Fibroblast of upper back skin (primary cell): ENCODE data around the gene TTYH1.
"Not testable (repeated sequence)": the region's sequence is repeated elsewhere in the genome, so short reads cannot be mapped to it uniquely, and the experiment has no call there.

Experiments used
- DNase-seq: peaks from one replicate; pipeline ENCODE4 v3.0.0-alpha.2; 2013

The TTYH1 gene

DNA sequence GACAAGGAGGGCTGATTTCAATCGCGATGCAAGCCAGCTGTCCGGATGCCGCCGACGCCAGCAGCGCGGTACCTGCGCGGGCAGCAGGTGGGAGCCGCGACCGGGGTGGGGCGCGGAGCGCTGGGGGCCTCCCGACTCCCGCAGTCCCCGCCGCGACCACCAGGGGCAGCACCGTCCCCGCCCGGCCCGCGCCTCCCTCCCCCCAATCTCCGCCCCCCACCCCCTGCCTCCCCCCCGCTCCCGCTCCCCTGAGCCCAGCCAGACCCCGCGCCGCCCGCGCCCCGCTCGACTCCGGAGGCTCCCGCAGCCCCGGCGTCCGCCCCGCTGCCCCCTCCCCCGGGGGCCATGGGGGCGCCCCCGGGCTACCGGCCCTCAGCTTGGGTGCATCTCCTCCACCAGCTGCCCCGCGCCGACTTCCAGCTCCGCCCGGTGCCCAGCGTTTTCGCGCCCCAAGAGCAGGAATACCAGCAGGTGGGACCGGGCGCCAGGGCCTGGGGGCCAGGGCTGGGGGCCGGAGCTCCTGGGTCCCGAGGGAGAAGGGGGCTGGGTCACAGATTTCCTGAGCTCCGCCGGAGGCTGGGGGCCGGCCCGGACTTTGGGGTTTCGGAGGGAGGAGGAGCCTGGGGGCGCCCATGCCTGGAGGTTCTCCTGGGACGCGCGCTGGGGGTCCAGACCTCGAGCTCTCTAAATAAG lies at the start of gene TTYH1:
Gene TTYH1 (plus strand): TSS at position 257 of the 693 bp plus-strand sequence. CDS start 89 bp downstream, at position 346.
- no peak for DNase-seq

DNA sequence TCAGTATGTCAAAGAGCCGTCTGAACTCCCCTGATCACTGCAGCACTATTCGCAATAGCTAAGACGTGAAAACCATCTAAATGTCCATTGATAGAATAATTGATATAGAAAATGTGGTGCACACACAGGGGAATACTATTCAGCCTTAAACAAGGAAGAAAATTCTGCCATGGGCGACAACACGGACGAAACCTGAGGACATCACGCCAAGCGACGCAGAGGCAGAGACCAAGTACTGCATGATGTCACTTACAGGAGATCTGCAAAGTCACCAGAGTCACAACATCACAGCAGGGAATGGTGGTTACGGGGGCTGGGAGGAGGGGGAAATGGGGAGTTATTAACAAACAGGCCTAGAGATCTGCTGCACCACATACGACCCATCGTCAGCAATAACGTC lies 49.5 kb upstream of the TTYH1 start:
- not testable (repeated sequence) for DNase-seq

DNA sequence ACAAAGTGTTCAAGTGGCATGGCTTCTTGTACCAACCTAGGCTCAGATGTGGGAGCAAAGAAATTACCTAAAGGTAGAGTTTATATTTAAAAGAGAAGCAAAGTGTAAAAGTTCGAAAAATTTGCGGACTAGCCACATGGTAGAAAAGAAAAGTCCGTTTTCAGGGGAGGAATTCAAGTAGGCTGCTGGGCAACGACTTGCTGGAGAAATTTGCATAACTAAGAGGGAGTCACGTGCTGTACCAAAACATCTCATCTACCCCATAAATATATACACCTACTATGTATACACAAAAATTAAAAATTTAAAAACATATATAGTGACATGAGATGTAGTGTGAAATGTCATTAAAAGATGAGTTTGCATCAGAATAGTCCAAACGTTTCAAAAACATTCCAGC lies 48.5 kb upstream of the TTYH1 start:
- no peak for DNase-seq

DNA sequence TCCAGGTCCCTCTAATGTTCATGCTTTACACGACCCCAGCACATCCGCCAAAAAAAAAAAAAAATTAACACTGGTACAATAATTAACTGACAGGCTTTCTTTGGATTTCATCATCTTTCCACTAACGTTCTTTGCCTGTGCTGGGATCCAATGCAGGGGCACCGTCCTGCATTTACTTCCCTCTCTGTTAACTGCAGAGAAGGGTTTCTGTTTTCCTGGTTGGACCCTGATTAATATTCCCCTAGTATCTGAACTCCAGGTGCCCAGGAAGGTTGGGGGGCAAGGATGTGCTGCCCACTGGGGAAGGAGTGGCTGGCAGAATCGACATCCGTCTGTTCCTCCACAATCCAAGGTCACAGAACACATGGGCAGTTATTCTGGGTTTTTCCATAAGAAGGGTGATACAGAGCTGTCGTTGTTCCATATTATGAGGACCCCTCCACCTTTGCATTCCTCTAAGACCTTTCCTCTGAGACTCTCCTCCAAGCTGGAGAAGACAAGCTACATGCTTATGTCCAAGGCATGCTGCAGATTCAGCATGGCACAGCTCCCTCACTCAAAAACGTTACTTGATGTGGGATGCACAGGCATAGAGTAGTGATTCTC lies 46.1 kb upstream of the TTYH1 start:
- DNase-seq, result no peak

DNA sequence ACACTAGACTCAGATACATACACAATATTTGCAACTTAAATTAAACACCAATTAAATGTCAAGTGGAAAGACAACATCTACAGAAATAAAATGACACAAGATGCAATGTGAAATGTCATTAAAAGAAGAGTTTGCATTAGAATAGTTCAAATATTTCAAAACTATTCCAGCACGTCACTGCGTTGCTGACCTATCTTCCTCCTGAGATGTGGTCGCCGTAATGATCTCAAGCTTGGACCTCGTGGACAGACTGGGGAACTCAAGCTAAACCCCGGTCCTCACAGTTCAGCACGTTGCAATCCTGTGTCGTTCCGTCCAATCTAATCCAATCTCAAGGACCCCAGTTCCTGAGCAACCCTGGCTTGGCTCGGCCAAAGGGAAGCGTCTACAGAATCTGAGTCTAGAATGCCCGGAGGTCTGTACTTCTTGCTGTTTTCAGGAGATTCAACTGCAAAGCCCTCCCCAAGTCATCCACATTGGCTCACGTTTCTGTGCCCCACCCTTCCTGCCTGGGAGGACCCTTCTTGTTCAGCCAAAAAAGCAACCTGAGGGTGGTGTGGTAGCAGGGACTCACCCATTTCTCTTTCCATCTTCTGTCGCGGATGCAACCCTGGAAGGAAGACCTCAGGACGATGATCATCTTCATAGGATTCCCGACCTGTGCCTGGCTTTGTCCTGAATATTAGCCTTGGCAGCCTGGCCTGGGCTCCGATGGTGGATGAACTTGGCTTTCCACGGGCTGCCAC lies 45.4 kb upstream of the TTYH1 start:
- not testable (repeated sequence) for DNase-seq

DNA sequence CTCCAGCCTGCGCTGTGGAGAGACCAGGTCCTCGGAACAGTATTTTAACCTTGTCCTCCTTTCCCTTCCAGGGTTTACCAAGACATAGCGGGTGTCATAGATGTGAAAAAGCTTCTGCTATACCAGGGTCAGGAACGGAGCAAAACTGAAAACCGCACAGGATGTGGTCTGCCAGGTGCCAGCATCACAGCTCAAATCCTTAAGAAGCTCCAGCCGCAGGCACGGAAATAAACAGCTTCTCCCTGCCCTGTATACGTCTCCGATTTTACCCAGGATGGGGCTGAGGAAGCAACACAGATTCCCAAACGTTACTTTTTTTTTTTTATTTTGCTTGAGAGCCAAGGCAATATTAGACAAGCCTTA lies 44.8 kb upstream of the TTYH1 start:
- not testable (repeated sequence) for DNase-seq

DNA sequence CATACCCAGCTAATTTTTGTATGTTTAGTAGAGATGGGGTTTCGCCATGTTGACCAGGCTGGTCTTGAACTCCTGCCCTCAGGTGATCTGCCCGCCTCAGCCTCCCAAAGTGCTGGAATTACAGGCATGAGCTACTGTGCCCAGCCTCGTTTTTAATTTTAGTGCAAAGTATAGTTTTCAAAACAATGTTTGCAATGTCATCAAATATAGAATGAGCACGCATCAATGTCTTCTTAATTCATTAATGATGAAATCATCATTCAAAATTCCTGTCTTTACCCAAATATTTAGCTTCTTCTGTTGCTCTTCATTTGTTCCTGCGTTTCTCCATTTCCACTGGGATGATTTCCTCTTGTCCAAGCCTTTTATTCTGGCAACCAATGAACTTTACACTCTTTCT lies 43.8 kb upstream of the TTYH1 start:
- not testable (repeated sequence) for DNase-seq

DNA sequence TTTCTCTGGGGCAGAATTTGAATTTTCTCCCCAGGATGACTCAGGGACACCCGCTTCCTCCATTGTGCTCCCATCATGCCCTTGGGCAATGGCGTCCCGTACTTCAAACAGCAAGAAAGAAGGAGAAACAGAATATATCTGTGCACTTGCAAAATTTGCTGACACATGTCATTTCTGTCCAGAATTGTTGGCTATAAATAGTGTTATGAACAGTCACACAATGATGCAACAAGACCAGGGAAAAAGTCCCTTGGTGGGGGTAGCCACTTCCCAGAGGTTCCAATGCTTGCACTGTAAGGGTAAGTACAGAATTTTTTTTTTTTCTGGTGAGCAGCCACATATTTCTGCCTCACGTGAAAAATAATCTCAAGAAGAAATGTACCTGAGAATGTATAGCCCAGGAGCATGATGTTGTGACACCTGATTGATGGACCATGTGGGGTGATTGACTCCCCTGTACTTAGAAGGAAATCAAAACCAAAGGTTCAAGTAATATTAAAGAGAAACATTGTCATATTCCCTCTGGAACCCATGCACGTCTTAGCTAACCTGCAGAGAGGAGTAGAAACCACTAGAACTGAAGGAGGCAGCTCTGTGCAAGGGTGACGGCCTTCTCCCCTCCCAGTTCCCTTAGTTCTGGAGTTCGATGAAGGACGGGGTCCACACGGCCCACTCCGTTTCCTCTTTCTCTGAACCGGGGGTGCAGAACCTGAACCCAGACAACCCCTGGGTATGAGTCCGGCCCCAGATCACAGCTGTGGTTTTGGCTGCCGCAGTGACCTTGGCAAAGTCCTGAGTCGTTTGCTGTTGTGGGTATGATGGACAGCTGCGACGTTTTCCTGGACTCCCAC lies 41.3 kb upstream of the TTYH1 start:
- no peak for DNase-seq

DNA sequence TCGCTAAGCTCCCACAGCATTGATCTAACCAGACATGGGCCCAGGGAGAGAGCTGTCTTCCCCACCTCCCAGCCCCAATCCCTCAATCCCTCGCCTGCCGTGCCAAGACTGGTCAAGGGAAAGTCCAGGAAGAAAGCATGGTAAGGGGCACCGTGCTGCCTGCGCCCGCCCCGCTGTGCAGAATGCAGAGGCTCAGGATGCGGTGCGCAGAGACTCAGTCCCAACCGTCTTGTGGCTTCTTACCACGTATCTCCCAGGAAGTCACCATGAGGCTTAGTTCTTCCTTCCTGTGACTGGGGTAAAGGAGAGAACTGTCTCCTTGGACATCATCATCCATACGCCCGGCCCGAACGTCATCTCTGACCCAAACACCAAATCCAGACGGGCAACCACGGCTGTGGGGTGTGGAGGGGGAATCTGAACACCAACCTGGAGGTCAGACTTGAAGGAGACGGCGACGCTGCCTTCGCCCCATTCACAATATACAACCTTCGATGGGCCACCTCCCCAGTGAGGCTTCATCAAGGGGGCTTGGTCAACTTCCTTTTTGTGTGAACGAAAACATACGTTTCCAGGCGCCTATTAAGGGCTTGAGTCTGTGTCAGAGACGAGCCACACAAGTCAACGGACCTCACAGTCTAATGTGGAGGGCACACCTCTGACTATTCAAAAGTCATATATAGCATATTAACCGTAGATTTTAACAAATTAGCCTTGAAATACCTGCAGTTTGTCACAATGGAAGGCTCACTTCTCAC lies 39.9 kb upstream of the TTYH1 start:
- not testable (repeated sequence) for DNase-seq

DNA sequence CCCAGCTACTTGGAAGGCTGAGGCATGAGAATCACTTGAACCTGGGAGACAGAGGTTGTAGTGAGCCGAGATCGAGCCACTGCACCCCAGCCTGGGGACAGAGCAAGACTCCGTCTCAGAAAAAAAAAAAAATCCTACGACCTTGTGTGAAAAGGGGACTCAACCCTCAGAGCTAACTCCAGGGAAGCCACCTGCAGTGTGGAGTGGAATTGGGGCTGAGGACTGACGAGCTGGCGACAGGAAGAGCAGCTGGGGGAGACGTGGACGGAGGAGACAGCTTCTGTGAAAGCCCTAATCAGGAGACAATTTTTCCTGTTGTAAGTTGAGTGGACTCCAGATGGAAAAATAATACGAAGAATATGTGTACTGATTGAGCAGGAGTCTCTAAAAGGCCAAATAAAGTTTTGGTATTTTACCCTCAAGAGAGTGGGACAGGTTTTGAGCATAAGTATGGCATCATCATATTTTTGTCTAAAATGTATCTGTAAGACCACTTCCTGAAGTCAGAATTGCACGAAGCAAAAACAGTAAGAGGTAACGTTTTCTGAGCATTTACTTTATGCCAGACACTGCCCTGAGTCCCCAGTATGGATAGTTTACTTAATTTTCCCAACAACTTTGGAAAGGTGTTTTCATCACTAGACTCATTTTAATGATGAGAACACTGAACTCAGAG lies 38.5 kb upstream of the TTYH1 start:
- no peak for DNase-seq

DNA sequence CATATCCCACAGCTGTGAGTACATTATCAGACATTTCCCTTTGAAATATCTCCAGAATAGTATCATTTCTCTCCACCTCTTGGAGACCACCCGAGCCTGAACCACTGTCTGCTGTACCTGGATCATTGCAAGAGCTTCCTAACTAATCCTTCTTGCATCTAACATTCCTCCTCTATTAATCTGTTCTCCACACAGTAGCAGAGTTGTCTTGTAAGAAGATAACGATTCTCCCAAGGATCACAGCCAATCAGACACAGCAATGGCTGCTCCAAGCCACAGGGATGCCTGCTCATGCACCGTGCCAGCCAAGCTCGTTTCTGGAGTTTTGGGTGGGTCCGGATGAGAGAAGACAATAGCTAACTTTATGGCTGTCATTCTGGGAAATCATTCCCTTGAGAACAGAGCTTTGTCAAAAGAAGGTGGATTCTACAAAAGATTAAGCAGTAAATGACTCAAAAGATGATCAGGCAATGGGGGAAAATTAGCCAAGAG lies 36.0 kb upstream of the TTYH1 start:
- no peak for DNase-seq

DNA sequence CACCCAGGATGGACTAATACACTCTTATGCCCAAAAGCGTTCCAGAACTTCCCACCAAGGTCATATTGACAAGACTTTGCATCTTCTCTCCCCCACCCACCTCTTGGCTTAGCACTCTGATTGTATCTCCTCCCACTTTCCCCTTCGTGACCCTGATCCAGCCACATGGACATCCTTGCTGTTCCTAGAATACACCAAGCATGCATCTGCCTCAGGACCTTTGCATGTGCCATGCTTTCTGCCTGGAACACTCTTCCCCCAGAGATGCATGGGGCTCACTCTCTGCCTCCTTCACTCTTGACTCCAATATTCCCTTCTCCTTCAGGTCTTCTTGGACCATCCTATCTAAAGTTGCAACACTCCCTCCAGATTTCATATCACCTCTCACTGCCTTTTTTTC lies 34.4 kb upstream of the TTYH1 start:
- no peak for DNase-seq

DNA sequence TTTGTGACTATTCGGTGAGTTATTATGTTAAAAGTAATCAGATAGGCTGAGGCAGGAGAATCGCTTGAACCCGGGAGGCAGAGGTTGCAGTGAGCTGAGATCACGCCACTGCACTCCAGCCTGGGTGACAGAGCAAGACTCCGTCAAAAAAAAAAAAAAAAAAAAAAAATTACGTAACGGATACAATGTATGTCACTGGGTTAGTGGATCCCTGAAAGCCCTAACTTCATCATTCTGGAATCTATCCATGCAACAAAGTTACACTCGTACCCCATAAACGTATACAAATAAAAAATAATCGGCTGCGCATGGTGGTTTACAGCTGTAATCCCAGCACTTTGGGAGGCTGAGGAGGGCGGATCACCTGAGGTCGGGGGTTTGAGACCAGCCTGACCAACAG lies 33.2 kb upstream of the TTYH1 start:
- DNase-seq, result not testable (repeated sequence)

DNA sequence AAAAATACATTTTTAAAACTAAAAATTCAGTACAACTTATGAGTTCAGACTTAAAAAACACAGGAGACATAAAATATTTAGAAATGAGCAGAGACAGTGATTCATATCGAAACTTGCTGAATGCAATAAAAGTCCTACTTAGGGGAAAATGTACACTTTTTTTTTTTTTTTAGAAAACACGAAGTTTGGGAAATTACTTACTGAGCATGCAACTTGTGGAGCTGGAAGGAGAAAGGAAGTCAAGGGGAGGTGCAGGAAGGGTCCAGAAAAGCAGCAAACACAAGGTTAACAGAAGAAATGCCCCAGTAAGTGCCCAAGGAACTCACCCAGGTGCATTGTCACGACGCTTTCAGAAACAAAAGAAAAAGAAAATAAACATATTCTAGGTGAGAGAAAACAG lies 31.9 kb upstream of the TTYH1 start:
- no peak for DNase-seq

DNA sequence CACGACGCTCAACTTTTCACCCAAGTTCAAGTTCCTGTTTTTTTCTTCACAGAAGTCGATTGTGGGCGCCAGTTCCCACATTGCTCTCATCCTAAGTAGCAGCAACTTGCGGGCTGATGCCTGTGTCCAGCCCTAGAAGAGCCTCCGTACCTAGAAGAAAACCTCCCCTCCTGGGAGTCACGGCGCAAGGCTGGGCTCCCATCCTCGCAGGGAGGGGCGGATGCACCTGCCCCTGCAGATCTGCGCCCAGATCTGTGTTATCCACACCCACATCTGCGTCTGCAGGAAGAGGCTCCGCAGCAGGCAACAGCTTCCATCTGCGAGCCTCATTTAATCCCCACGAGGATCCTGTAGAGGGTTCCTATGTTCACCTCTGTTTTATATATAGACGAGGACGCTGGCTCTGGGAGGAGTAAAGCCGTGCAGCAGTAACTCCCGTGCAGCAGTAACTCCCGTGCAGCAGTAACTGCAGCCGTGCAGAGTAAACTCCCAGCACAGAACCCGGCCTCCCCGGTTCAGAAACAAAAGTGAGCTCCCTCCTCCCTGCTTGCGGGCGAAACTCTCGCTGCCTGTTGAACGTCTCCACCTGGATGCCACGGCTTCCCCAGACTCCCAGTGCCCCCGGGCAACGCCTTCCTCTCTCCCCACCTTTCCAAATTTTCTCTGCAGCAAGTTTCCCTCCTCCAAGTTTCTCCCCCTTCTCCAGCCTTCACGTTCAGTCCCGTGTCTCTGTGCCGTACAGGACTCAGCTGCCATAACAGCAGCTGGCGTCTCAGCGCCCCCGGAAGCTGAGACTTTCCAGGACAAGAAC lies 27.1 kb upstream of the TTYH1 start:
- DNase-seq, result no peak

DNA sequence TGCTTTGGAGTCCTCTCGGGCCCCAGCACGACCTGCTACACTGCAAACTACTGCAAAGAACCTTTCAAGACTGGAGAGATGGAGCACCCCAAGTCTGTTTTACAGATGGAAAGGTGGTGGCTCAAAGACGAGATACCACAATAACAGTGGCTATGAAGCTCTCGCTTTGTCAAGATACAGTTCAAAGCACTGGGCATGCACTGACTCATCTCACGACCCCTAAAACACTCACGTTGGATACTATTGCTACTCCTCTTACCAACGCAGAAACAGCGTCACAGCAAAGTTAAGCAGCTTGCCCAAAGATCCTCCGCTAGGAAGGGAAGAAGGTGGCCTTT lies 26.5 kb upstream of the TTYH1 start:
- no peak for DNase-seq

DNA sequence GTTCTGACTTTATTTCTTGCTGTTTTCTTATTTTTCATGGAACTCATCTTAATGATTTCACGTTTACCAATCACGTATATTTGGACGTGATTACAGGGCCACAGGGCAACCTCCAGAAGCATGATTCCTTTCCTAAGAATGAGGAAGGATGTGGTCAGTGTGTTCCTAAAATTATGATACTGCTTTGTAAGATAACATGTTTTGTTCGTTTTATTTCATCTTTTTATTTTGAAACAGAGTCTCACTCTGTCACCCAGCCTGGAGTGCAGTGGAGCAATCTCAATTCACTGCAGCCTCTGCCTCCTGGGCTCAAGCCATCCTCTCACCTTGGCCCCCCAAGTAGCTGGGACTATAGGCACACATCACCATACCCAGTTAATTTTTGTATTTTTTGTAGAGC lies 25.7 kb upstream of the TTYH1 start:
- no peak for DNase-seq

DNA sequence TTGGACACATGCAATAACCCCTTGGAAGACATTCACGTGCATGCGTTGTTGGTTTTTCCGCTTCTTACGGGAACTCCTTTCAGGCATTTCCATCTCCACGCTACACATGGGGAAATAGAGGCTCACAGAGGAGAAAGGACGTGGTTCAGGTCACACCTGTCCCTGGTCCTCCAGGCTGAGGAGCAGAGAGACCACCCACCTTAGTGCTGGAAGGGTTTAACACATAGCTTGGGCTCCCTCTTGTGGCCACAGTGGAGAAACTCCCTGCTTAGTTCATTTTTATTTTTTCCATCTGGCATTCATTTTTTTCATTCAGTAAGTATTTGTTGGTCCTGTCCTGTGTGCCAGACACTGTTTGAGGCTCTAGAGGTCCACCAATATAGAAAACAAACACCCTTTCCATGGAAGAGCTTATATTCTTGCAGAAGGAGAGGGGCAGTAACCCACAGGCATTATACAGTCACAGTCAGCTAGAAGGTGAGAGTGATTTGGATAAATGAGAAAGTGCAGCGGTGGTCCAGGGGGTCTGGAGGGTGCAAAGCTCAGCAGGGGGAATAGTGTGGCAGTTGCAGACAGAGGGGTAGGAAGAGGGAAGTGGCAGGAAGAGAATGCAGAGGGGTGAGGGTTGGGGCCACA lies 24.2 kb upstream of the TTYH1 start:
- peak; percentile 49 for DNase-seq

DNA sequence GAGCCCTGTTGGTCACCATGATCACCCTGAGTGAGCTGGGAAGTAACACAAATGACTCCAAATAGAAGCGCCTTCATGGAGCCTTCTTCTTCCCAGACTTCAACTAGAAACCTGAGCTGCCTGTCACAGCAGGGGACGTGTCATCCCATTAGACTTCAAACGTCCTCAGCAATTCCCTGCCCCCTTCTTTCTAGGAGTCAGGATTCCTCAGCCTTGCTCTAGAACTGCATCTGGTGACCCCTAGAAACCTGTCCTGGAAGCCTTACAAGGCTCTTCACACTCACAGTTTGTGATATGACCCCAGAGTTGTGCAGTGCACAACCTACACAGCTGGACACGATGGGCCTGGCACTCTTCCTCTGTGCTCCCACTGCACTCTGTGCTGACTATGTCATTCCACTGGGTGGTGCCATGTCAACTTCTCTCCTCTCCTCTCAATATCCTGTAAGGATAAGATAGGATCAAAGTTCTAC lies 23.6 kb upstream of the TTYH1 start:
- no peak for DNase-seq

DNA sequence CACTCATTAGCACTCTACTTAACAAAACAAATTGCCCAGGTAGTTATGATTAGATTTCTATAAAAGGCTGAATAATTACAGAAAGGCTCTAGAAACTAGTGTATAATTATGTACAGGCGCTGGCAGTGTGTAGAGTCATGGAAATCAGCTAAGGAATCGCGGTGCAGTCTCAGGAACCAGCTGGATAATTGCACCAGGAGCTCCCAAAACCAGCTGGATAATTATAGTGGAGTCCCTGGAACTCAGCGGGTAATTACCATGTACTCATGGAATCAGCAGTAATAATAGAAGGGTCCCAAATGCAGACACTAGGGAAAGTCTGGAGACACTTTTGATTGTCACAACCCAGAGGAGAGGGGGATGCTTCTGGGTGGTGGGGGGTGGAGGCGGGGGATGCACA lies 23.2 kb upstream of the TTYH1 start:
- no peak for DNase-seq
